KOPT-K1 (cell line): ENCODE measurements around the gene ALPG.
"Not testable (repeated sequence)": the region's sequence is repeated elsewhere in the genome, so short reads cannot be mapped to it uniquely, and the experiment has no call there.

Experiments
- H3K27ac ChIP-seq: fragments of 200-600 bp; sonication (generic); 2 replicates; pipeline ENCODE4 v1.5.1; 2016; ENCODE audit warnings: antibody characterized with exemption, mild to moderate bottlenecking, low read depth, low read length; ENCODE audit not compliant: poor library complexity, severe bottlenecking
- H3K36me3 ChIP-seq: fragments of 200-600 bp; sonication (generic); 2 replicates; pipeline ENCODE4 v1.5.1; 2017; ENCODE audit warnings: antibody characterized with exemption, mild to moderate bottlenecking, low read length, moderate library complexity; ENCODE audit not compliant: insufficient read depth
- H3K9me3 ChIP-seq: fragments of 200-600 bp; sonication (generic); 2 replicates; pipeline ENCODE4 v1.5.1; 2017; ENCODE audit warnings: antibody characterized with exemption, low read length, mild to moderate bottlenecking; ENCODE audit not compliant: insufficient read depth, poor library complexity, severe bottlenecking

ALPG gene

DNA sequence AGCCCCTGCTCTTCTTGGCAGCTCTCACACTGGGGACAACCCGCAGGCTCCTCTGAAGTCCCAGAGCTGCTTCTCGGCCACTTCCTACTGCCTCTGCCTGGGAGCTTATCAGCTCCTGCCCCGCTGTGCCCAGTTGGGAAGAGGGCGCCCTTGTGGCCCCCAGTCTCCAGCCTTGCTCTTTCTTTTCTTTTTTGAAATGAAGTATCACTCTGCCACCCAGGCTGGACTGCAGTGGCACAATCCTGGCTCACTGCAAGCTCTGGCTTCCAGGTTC lies 28.7 kb downstream of the ALPG start:
- no peaks in the 10 kb centered on the region for H3K9me3 ChIP-seq
- no peak overlapping the region for H3K27ac ChIP-seq
- H3K36me3 ChIP-seq, result no peaks in the 10 kb centered on the region

DNA sequence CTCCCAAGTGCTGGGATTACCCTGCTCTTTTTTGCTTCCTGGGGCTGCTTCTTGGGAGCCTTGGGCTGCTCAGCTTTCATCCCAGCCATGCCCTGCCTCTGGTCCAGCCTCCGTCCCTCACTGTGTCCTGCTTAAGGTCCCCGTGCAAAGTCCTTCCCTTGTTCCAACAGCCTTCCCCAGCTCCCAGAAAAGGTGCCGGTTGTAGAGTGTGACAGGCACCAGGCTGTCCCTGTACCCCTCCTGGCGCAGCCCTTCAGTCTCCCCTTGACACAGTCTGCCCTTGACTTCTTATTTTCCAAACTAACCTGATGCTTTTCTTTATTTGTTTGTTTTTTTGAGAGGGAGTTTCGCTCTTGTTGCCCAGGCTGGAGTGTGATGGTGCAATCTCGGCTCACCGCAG lies 29.2 kb downstream of the ALPG start:
- Histone ChIP-seq H3K36me3 (no peaks in the 10 kb centered on the region), H3K27ac (no peak overlapping the region), H3K9me3 (no peaks in the 10 kb centered on the region)

- no peak overlapping the region for H3K27ac ChIP-seq
- no peaks in the 10 kb centered on the region for H3K36me3 ChIP-seq
- no peaks in the 10 kb centered on the region for H3K9me3 ChIP-seq
Observed at GRCh38 chr2:232436381-232437194, 29.9 kb downstream of the ALPG start.

DNA sequence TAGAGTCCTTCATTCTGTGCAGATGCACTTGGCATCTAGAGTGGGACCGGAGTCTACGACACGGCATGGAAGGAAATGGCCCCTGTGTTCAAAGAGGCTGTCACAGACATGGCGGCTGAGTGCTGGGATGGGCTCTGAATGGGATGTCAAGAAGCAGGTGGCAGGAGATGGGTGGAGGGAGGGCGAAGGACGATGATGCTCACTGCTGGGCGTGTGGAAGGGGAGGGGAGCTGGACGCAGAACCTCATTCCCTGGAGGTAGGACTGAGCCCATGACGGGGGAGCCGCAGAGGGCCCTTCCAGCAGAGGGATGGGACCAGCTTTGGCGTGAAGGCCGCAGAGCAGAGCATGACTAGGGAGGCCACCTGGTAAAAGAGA lies 30.5 kb downstream of the ALPG start:
- Histone ChIP-seq H3K27ac (no peak overlapping the region), H3K9me3 (no peaks in the 10 kb centered on the region)

GRCh38 chr2:232438091-232438490 lies 31.4 kb downstream of the ALPG start:
- Histone ChIP-seq H3K36me3 (no peaks in the 10 kb centered on the region), H3K27ac (no peak overlapping the region), H3K9me3 (no peaks in the 10 kb centered on the region)

More for the DNA sequence above, 30.5 kb downstream of the ALPG start:
- no peaks in the 10 kb centered on the region for H3K36me3 ChIP-seq

GRCh38 chr2:232438951-232439757 lies 32.5 kb downstream of the ALPG start:
- H3K36me3 ChIP-seq, result no peaks in the 10 kb centered on the region
- H3K9me3 ChIP-seq, result no peaks in the 10 kb centered on the region
- H3K27ac ChIP-seq, result no peak overlapping the region

DNA sequence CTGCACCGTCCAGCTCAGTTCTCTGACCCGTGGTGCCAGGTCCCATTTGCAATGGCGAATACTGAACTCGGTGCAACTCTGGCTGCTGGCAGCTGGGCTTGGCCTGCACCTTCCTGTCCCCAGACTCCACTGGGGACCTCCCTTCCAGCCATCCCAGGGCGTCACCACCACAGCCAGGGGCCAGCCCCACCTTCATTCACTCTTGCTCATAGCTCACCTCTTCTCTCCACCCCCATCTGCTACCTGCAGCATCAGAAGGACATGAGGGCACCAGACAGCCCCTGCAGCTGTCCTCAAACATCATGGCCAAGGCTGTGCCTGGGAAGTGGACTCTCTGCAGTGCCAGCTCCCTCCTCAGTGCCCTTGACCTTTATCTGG lies 33.1 kb downstream of the ALPG start:
- H3K36me3 ChIP-seq, result no peaks in the 10 kb centered on the region
- H3K9me3 ChIP-seq, result no peaks in the 10 kb centered on the region
- no peak overlapping the region for H3K27ac ChIP-seq

GRCh38 chr2:232440220-232441018 lies 33.8 kb downstream of the ALPG start:
- not testable (repeated sequence) for H3K27ac ChIP-seq, H3K36me3 ChIP-seq, H3K9me3 ChIP-seq

GRCh38 chr2:232441147-232441651 lies 34.6 kb downstream of the ALPG start:
- no peaks in the 10 kb centered on the region for H3K36me3 ChIP-seq
- H3K9me3 ChIP-seq, result no peaks in the 10 kb centered on the region
- H3K27ac ChIP-seq, result no peak overlapping the region

GRCh38 chr2:232441922-232442321 lies 35.3 kb downstream of the ALPG start:
- H3K9me3 ChIP-seq, H3K27ac ChIP-seq, H3K36me3 ChIP-seq: not testable (repeated sequence)

DNA sequence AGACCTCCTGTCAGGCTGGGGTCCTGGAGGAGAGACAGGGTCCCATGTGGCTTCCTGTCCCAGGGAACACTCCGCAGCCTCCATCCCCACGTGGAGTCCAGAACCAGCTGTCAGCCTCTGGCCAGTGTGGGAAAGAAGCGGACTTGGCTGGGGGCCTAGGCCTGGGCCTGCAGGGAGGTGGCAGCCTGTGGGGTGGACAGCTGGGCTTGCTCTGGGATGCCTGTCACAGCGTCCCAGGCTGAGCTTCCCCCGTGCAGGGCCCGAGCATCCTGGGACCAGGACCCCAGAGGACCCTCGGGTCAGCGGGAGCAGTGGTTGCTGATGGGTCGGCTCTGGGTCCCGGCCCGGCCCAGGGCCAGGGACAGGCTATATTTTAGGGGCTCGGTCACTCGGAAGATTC lies 35.8 kb downstream of the ALPG start:
- H3K27ac ChIP-seq, H3K9me3 ChIP-seq, H3K36me3 ChIP-seq: not testable (repeated sequence)

DNA sequence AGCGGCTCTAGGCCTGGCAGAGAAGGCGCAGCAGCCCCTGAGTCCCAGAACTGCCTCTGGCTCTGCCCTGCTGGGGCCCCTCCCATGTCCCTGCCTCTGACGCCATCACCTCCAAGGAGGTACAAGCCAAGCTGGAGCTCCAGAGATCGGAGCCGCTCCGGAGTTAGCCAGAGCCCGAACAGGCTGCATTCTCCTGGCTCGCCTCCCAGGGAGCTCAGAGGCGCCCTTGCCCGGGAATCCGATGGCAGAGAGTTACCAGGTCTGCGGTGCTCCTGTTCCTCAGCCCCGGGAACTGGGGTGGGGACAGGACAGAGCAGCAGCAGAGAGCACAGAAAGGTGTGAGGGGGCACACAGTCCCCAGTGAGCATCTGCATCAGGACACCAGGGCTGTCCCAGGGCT lies 36.4 kb downstream of the ALPG start:
- not testable (repeated sequence) for H3K36me3 ChIP-seq, H3K27ac ChIP-seq, H3K9me3 ChIP-seq

GRCh38 chr2:232443669-232444408 lies 37.2 kb downstream of the ALPG start:
- not testable (repeated sequence) for H3K27ac ChIP-seq, H3K36me3 ChIP-seq, H3K9me3 ChIP-seq

- Histone ChIP-seq H3K9me3 (no peaks in the 10 kb centered on the region), H3K36me3 (no peaks in the 10 kb centered on the region), H3K27ac (no peak overlapping the region)
Observed at GRCh38 chr2:232444409-232445148, 37.9 kb downstream of the ALPG start.
